Fibroblast of mammary gland (primary cell): Measurements from ENCODE around the gene ST3GAL6.

ENCODE experiments used
- DNase-seq: peaks from one replicate; pipeline ENCODE4 v3.0.0-alpha.2; 2010; ENCODE audit warnings: low read depth
- H3K4me3 ChIP-seq: 2 replicates; pipeline ENCODE4 v1.5.1; 2011; ENCODE audit warnings: low read depth, mild to moderate bottlenecking, low read length, moderate library complexity; ENCODE audit not compliant: control insufficient read depth
- CTCF ChIP-seq: conservative IDR thresholded peaks from 2 replicates; pipeline ENCODE4 v1.5.1; 2011; ENCODE audit warnings: low read depth, low read length, inconsistent platforms; ENCODE audit not compliant: control insufficient read depth, insufficient read depth

ST3GAL6 gene

GRCh38 chr3:98725352-98725751, 37.8 kb upstream of the ST3GAL6 start:
- H3K4me3 ChIP-seq: no peak overlapping the region
- DNase-seq: no peak
- no peak for TF ChIP-seq CTCF

DNA sequence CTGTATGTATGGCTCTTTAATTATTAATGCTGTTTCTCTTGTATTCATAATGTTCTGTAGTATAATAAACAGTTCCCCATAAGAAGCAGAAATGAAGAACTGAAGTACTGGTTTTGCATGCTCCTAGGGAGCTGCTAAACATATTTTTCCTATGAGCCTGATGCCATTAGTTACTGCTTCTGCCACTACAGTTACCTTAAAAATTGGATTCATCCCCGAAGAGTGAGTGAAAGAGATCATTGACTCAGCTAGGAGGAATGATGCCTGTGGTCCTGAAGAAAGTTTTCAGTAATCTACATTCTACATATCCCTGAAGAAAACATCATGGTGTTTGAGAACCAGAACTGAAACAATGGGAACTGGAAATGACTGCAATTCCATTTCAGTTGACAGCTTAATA, 37.1 kb upstream of the ST3GAL6 start:
- H3K4me3 ChIP-seq: no peak overlapping the region
- no peak for TF ChIP-seq CTCF
- DNase-seq: no peak

GRCh38 chr3:98727638-98728037, 35.5 kb upstream of the ST3GAL6 start:
- no peak overlapping the region for H3K4me3 ChIP-seq
- no peak for TF ChIP-seq CTCF
- DNase-seq: no peak

- DNase-seq: no peak
- H3K4me3 ChIP-seq: no peak overlapping the region
- TF ChIP-seq CTCF: no peak
Measured at GRCh38 chr3:98728672-98729071, 34.5 kb upstream of the ST3GAL6 start.

GRCh38 chr3:98730338-98730737, 32.8 kb upstream of the ST3GAL6 start:
- no peak for DNase-seq
- TF ChIP-seq CTCF: no peak
- no peak overlapping the region for H3K4me3 ChIP-seq

DNA sequence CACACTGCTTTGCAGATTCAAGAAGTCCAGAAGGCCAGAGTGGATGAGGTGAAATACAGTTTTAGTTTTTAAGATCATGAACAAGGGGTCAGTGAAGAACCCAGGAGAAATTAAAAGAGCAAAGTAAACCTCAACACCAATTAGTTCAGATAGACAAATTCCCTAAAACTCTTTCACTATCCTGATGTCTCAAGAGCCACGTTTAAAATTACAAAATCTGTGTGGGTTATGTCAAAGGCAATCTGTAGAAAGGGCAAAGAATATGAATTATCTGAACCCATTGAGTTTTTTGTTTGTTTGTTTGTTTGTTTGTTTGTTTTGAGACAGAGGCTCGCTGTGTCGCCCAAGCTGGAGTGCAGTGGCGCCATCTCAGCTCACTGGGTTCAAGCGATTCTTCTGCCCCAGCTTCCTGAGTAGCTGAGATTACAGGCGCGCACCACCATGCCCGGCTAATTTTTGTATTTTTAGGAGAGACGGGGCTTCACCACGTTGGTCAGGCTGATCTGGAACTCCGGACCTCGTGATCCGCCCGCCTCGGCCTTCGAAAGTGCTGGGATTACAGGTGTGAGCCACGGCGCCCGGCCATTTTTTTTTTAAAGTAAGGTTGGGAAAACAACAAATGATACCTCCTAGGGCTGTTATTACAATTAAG, 32.1 kb upstream of the ST3GAL6 start:
- no peak overlapping the region for H3K4me3 ChIP-seq
- no peak for TF ChIP-seq CTCF
- no peak for DNase-seq

- DNase-seq: no peak
- no peak for TF ChIP-seq CTCF
- H3K4me3 ChIP-seq: peak overlapping the region; percentile 58
Measured at GRCh38 chr3:98731720-98732285, 31.3 kb upstream of the ST3GAL6 start.
